H4 (cell line): ENCODE results near the gene PDZD2. TPM values are rescaled to one million over a fixed set of nuclear protein-coding genes. Genes with fewer than 3 reads are reported as not detected.
"Not testable (repeated sequence)": the region's sequence is repeated elsewhere in the genome, so short reads cannot be mapped to it uniquely, and the experiment has no call there.

Experiments used
- DNase-seq: peaks from one replicate; pipeline ENCODE4 v3.0.0-alpha.2; 2015; ENCODE audit warnings: low spot score
- total RNA-seq: library from RNA; depleted of rRNA; stranded (reverse); fragments of >200 nt; shearing (Covaris generic); gene quantifications from 2 replicates; pipeline ENCODE4 v1.2.3, GENCODE V29; 2014

Gene PDZD2
- total RNA-seq, 1 experiment from 2014 or later = 1.2 TPM

DNA sequence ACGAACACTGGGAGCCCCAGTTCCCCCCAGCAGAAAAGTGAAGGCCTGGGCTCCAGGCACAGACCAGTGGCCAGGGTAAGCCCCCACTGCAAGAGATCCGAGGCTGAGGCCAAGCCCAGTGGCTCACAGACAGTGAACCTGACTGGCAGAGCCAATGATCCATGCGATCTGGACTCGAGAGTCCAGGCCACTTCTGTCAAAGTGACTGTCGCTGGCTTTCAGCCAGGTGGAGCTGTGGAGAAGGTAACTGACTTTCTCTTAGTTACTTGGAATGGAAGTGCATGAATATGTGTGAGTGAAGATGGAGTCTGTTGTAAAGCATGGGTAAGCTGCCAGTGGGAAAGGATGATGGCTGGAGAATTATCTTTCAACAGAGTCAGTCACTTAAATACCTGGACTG is 435.5 kb downstream of the PDZD2 start:
- DNase-seq = no peak

DNA sequence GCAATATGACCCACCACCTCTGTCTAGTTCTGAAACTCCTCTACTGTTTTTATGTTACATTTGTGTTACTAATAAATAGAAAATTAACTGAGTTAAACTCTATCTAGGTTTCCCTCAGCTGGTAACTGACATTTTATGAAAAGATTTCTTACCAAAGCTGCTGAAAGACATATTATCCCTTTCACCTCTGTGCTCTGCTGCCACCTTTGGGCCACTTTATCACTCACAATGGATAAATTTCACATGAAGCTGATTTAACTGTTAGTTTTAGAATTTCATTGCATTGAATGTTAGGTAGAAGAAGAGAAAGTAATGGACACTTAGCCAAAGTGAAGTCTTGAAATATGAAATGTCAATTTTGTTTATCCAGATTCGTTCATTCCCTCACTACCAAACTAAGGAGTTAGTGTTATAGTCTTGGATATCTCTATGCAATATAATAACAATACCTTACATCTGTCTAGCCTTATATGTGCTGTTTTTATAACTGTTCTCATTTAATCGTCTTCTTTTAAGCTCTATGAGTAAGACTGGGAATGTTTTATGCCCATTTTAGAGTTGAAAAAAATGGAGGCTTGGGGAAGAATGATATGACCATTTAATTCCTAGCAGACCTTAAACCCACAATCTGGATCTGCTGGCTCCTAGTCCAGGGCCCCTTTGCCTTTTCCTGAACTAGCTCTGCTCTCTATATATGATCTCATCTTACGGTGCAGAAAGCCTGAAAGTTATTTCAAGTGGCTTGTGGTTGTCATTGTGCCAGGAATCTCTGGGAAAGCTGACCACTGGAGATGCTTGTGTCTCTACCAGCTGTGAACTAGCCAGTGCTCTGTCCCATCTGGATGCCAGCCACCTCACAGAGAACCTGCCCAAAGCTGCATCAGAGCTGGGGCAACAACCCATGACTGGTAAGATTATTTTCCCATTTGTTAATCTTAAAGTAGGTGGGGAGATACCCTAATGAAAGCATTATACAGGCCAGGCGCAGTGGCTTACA is 438.1 kb downstream of the PDZD2 start:
- peak; percentile 52 for DNase-seq

DNA sequence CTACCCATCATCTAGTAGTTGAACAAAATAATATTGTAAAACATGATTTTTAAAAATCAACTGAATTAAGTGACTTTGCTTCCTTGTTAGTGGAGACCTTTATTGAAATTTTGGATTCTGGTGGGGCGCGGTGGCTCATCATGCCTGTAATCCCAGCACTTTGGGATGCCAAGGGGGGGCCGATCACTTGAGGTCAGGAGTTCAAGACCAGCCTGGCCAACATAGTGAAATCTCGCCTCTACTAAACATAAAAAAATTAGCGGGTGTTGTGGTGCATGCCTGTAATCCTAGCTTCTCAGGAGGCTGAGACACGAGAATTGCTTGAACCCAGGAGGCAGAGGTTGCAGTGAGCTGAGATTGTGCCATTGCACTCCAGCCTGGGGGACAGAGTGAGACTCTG is 439.9 kb downstream of the PDZD2 start:
- DNase-seq = not testable (repeated sequence)

GRCh38 chr5:32080565-32080964 is 441.6 kb downstream of the PDZD2 start:
- not testable (repeated sequence) for DNase-seq

DNA sequence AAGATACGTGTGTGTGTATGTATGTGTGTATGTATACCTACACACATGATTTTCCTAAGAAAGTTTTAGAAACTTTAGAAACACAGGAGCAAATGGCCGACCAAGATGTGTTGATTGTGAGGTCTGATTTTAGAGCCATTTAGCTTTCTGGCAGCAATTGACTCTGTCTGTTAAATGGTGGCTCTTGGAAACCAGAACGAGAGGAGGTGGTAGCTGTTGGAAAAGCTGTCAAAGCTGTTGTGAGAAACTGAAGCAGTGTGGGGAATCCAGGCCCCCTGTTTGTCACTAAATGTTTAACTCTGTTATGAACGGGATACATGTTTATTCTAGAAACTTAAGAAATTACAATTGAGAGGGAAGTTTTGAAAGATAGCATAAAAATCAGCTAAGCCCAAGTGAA is 443.8 kb downstream of the PDZD2 start:
- DNase-seq = no peak

- no peak for DNase-seq
Observed at GRCh38 chr5:32083981-32084430, 445.1 kb downstream of the PDZD2 start.

GRCh38 chr5:32087086-32088082 is 448.5 kb downstream of the PDZD2 start:
- no peak for DNase-seq

DNA sequence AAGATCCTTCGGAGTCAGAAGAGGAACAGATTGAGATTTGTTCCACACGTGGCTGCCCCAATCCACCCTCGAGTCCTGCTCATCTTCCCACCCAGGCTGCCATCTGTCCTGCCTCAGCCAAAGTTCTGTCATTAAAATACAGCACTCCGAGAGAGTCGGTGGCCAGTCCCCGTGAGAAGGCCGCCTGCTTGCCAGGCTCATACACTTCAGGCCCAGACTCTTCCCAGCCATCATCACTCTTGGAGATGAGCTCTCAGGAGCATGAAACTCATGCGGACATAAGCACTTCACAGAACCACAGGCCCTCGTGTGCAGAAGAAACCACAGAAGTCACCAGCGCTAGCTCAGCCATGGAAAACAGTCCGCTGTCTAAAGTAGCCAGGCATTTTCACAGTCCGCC is 449.3 kb downstream of the PDZD2 start:
- no peak for DNase-seq

GRCh38 chr5:32089146-32090000 is 450.4 kb downstream of the PDZD2 start:
- DNase-seq = no peak

GRCh38 chr5:32090026-32090754 is 451.3 kb downstream of the PDZD2 start:
- no peak for DNase-seq

DNA sequence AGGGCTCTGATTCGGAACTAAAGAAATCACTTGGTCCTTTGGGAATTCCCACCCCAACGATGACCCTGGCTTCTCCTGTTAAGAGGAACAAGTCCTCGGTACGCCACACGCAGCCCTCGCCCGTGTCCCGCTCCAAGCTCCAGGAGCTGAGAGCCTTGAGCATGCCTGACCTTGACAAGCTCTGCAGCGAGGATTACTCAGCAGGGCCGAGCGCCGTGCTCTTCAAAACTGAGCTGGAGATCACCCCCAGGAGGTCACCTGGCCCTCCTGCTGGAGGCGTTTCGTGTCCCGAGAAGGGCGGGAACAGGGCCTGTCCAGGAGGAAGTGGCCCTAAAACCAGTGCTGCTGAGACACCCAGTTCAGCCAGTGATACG is 451.8 kb downstream of the PDZD2 start:
- no peak for DNase-seq

- peak; percentile 74 for DNase-seq
Observed at GRCh38 chr5:32092938-32093812, 454.2 kb downstream of the PDZD2 start.

DNA sequence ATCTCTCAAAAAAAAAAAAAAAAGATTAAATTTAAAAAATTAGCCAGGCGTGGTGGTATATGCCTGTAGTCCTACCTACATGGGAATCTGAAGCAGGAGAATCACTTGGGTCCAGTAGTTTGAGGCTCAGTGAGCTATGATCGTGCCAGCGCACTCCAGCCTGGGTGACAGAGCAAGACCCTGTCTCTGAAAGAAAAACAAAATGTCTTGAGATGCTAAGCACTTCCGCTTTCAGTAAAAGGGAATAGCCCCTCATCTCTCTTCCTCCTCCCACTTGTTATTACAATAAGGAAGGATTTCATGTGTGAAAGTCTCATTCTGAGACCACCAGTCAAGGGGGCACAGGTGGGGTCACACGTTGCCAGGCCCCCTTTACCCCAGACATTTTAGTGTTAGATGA is 455.8 kb downstream of the PDZD2 start:
- DNase-seq = no peak

- no peak for DNase-seq
Observed at GRCh38 chr5:32095261-32095671, 456.3 kb downstream of the PDZD2 start.

- no peak for DNase-seq
Observed at GRCh38 chr5:32096891-32097595, 458.1 kb downstream of the PDZD2 start.

- no peak for DNase-seq
Observed at GRCh38 chr5:32098291-32098690, 459.4 kb downstream of the PDZD2 start.

- DNase-seq = no peak
Observed at GRCh38 chr5:32098890-32099310, 460.0 kb downstream of the PDZD2 start.

DNA sequence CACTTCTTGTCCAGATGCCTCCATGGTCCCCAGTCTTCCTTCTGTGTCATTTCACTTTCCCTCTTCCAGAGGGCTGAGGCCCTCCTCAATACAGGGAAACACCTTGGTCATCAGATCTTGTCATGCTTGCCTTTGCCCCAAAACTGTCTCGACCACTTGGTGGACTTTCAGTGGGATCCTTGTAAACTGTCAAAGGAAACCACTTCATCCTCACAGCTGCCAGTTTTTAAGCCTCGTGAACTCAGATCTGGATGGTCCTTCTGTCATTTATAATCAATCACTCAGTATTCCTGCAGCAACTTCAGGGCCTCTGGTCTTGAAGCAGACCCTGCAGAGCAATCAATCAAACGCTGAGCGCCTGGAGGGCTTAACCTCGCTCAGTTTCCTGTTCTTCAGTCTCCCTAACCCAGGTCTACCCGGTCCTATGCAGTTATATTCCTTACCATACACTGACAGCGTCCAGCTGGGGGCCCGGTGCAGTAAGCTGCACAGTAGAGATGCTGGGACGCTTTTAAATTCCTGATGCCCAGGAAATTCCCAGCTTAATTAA is 460.6 kb downstream of the PDZD2 start:
- no peak for DNase-seq

- no peak for DNase-seq
Observed at GRCh38 chr5:32100230-32100629, 461.3 kb downstream of the PDZD2 start.
